ENCODE data around the gene NT5DC3. TPM values are rescaled to one million over a fixed set of nuclear protein-coding genes. Genes with fewer than 3 reads are reported as not detected.

The NT5DC3 gene
- total RNA-seq, 2 donors from 2014 or later = 2.3 to 2.4 TPM

- no peaks in the 10 kb centered on the region for H3K36me3 ChIP-seq
- H3K4me1 ChIP-seq = no peaks in the 10 kb centered on the region
- no peak overlapping the region for H3K27ac ChIP-seq
- no peak for TF ChIP-seq CTCF (IDR thresholded peaks at IDR 0.05)
- peaks cover 0 to 9% of the 10 kb centered on the region in 2 donors for H3K9me3 ChIP-seq
- no peaks in the 10 kb centered on the region for H3K27me3 ChIP-seq
- no peak overlapping the region for H3K4me3 ChIP-seq
- DNase-seq (ENCODE audit: low spot score) = no peak
Observed at GRCh38 chr12:103833891-103834290, 7.1 kb downstream of the NT5DC3 start.

- no peak overlapping the region for H3K27ac ChIP-seq
- no peaks in the 10 kb centered on the region for H3K4me1 ChIP-seq
- no peaks in the 10 kb centered on the region for H3K27me3 ChIP-seq
- no peak for TF ChIP-seq CTCF (IDR thresholded peaks at IDR 0.05)
- H3K9me3 ChIP-seq = peaks cover 0 to 9% of the 10 kb centered on the region in 2 donors
- H3K4me3 ChIP-seq = no peak overlapping the region
- H3K36me3 ChIP-seq = no peaks in the 10 kb centered on the region
- DNase-seq (ENCODE audit: low spot score) = no peak
Observed at GRCh38 chr12:103833095-103833775, 7.8 kb downstream of the NT5DC3 start.

DNA sequence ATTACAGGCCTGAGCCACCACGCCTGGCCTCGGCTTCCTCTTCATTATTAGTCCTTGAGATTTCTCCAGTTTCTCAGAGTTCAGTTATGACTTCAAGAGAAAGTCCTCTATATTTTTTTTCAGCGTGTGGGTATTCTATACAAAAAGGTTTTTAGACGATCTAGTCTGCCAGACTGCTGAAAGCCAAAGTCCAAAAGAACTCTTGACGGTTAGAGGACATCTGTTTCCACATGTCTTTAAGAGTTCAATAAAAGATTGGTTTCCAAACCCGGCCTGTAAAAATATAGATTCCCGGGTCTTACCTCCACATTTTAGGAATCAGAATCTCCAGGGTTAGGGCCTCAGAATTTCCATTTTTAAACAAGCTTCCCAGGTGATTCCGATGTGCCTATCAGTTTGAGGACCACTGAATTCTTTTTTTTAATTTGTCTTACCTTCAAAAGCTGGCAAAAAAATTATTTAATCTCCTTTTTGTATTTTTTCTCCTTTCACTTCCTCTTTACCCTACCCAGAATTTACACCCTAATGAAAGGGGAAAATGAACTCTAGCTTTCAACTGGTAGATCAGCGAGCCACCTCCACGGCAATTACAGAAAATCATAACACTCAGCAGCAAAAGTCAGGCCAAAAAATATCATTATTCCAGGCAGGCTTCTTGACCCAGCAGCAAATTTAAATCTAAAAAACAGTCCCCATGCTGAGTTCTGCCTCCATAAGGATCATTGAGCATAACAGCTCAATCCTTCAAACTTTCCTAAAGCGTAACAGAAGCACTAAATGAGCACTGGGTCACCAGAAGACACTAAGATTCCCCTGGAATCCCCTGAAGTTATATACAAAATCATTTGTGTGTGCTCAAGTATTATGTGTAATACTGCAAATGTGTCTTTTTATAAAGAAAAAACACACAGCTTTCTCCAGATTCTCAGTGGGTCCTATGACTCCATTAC is 8.7 kb downstream of the NT5DC3 start:
- no peak for DNase-seq (ENCODE audit: low spot score)
- no peaks in the 10 kb centered on the region for H3K4me1 ChIP-seq
- no peaks in the 10 kb centered on the region for H3K36me3 ChIP-seq
- H3K27ac ChIP-seq = no peak overlapping the region
- no peak overlapping the region for H3K4me3 ChIP-seq
- H3K27me3 ChIP-seq = no peaks in the 10 kb centered on the region
- H3K9me3 ChIP-seq = peaks cover 0 to 9% of the 10 kb centered on the region in 2 donors
- no peak for TF ChIP-seq CTCF (IDR thresholded peaks at IDR 0.05)

DNA sequence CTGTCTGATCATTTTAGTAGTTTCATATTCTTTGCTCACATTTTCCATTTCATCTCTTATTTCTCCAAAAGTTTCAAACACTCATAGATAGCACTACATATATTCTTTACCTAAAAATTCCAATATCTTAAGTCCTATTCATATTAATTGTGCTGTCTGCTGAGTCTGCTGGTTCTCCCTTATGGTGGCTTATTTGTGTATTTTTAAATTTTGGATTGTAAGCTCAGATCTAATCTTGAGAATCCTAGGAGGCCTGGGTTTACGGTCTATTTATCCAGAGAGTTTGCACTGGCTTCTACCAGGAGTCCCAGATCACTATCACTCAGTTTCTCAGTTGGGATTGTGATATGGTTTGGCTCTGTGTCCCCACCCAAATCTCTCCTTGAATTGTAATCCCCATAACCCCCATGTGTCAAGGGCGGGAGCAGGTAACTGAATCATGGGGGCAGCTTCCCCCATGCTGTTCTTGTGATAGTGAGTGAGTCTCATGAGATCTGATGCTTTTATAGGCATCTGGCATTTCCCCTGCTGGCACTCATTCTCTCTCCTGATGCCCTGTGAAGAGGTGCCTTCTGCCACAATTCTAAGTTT is 10.2 kb downstream of the NT5DC3 start:
- H3K4me3 ChIP-seq = no peak overlapping the region
- no peak for TF ChIP-seq CTCF (IDR thresholded peaks at IDR 0.05)
- no peak for DNase-seq (ENCODE audit: low spot score)
- H3K27ac ChIP-seq = no peak overlapping the region
- H3K9me3 ChIP-seq = peaks cover 0 to 9% of the 10 kb centered on the region in 2 donors
- H3K4me1 ChIP-seq = no peaks in the 10 kb centered on the region
- H3K36me3 ChIP-seq = no peaks in the 10 kb centered on the region
- H3K27me3 ChIP-seq = no peaks in the 10 kb centered on the region

GRCh38 chr12:103830025-103830725 is 10.9 kb downstream of the NT5DC3 start:
- H3K4me1 ChIP-seq = no peaks in the 10 kb centered on the region

More at GRCh38 chr12:103830025-103830725, 10.9 kb downstream of the NT5DC3 start:
- Histone ChIP-seq H3K4me3 (no peak overlapping the region), H3K36me3 (no peaks in the 10 kb centered on the region), H3K9me3 (peaks cover 0 to 9% of the 10 kb centered on the region in 2 donors), H3K27me3 (no peaks in the 10 kb centered on the region), H3K27ac (no peak overlapping the region)
- no peak for TF ChIP-seq CTCF (IDR thresholded peaks at IDR 0.05)
- no peak for DNase-seq (ENCODE audit: low spot score)

Data from right atrium auricular region (tissue), 2 donors.